NCI-H226 (cell line): Measurements from ENCODE around the gene ADRA2B.

Experiments
- DNase-seq: peaks from one replicate; pipeline ENCODE4 v3.0.0-alpha.2; 2015

ADRA2B gene

GRCh38 chr2:96103187-96103601 lies 13.2 kb downstream of the ADRA2B start:
- DNase-seq = no peak

- no peak for DNase-seq
These were observed 13.7 kb downstream of the ADRA2B start for GRCh38 chr2:96102596-96103186.

- DNase-seq = no peak
These were observed 15.5 kb downstream of the ADRA2B start for GRCh38 chr2:96100893-96101304.

GRCh38 chr2:96099861-96100798 lies 16.2 kb downstream of the ADRA2B start:
- DNase-seq = no peak

GRCh38 chr2:96098900-96099590 lies 17.3 kb downstream of the ADRA2B start:
- no peak for DNase-seq

- DNase-seq = no peak
These were observed 18.2 kb downstream of the ADRA2B start for GRCh38 chr2:96097951-96098823.

- no peak for DNase-seq
These were observed 18.9 kb downstream of the ADRA2B start for GRCh38 chr2:96097441-96097840.

- no peak for DNase-seq
These were observed 21.2 kb downstream of the ADRA2B start for GRCh38 chr2:96095116-96095636.

GRCh38 chr2:96093528-96093927 lies 22.8 kb downstream of the ADRA2B start:
- DNase-seq = no peak

- DNase-seq = no peak
These were observed 23.4 kb downstream of the ADRA2B start for GRCh38 chr2:96092951-96093350.

GRCh38 chr2:96092573-96092877 lies 23.8 kb downstream of the ADRA2B start:
- DNase-seq = no peak

- no peak for DNase-seq
These were observed 24.4 kb downstream of the ADRA2B start for GRCh38 chr2:96091711-96092572.

- DNase-seq = no peak
These were observed 25.1 kb downstream of the ADRA2B start for GRCh38 chr2:96091141-96091710.

GRCh38 chr2:96090196-96090926 lies 26.0 kb downstream of the ADRA2B start:
- DNase-seq = peak; percentile 7

GRCh38 chr2:96089356-96090195 lies 26.8 kb downstream of the ADRA2B start:
- no peak for DNase-seq

- DNase-seq = no peak
These were observed 27.7 kb downstream of the ADRA2B start for GRCh38 chr2:96088340-96089335.

GRCh38 chr2:96087130-96087529 lies 29.2 kb downstream of the ADRA2B start:
- DNase-seq = no peak
